LNCAP (cell line): Measurements from ENCODE around the gene COL6A3.

ENCODE experiments used
- CTCF ChIP-seq: fragments of 450-650 bp; IDR thresholded peaks from 2 replicates; pipeline ENCODE4 v1.5.1; 2017; ENCODE audit warnings: mild to moderate bottlenecking

COL6A3 gene

GRCh38 chr2:237298151-237299118 lies 115.5 kb downstream of the COL6A3 start:
- no peak for TF ChIP-seq CTCF

GRCh38 chr2:237297421-237298150 lies 116.4 kb downstream of the COL6A3 start:
- TF ChIP-seq CTCF: no peak

- TF ChIP-seq CTCF: no peak
Measured at GRCh38 chr2:237296756-237297155, 117.2 kb downstream of the COL6A3 start.

- TF ChIP-seq CTCF: no peak
Measured at GRCh38 chr2:237295889-237296480, 118.0 kb downstream of the COL6A3 start.

- no peak for TF ChIP-seq CTCF
Measured at GRCh38 chr2:237294460-237294859, 119.5 kb downstream of the COL6A3 start.

GRCh38 chr2:237293978-237294377 lies 120.0 kb downstream of the COL6A3 start:
- no peak for TF ChIP-seq CTCF

- TF ChIP-seq CTCF: no peak
Measured at GRCh38 chr2:237291138-237291792, 122.7 kb downstream of the COL6A3 start.
